Measurements from ENCODE around the gene TMEM237.

DNA sequence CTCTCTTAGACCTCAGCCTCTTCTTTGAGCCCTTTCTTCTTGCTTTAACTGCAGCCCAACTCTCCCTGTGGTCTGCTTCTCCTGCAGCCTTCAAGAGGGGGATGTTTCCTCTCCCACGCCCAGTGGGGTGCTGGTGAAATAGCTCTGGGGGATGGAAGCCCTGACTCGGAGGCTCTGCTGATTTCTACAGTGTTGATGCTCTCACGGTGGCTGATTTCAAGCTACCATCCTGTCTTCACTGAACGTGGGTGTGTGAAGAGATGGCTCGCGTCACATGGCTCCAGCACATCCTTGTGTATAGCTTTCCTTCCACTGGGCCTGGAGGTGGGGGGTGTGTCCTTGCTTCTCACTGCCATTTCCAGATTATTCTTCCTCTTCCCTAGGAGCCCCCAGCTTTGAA is 35.1 kb upstream of the TMEM237 start:
- TF ChIP-seq, protein P1, sequence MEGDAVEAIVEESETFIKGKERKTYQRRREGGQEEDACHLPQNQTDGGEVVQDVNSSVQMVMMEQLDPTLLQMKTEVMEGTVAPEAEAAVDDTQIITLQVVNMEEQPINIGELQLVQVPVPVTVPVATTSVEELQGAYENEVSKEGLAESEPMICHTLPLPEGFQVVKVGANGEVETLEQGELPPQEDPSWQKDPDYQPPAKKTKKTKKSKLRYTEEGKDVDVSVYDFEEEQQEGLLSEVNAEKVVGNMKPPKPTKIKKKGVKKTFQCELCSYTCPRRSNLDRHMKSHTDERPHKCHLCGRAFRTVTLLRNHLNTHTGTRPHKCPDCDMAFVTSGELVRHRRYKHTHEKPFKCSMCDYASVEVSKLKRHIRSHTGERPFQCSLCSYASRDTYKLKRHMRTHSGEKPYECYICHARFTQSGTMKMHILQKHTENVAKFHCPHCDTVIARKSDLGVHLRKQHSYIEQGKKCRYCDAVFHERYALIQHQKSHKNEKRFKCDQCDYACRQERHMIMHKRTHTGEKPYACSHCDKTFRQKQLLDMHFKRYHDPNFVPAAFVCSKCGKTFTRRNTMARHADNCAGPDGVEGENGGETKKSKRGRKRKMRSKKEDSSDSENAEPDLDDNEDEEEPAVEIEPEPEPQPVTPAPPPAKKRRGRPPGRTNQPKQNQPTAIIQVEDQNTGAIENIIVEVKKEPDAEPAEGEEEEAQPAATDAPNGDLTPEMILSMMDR (IDR thresholded peaks at IDR 0.05): no peak
- TF ChIP-seq EP300 (IDR thresholded peaks at IDR 0.05): no peak
- TF ChIP-seq POLR2A (IDR thresholded peaks at IDR 0.05): no peak
